Thyroid gland (tissue), 4 donors: ENCODE results near the gene NPAT. TPM values are rescaled to one million over a fixed set of nuclear protein-coding genes. Genes with fewer than 3 reads are reported as not detected.
"Not testable (repeated sequence)": the region's sequence is repeated elsewhere in the genome, so short reads cannot be mapped to it uniquely, and the experiment has no call there.

ENCODE experiments used
- DNase-seq, 2 donors: peaks; one replicate each; pipeline ENCODE4 v3.0.0-alpha.2; 2019
- H3K27ac ChIP-seq, 3 donors: fragments of 200-600 bp; sonication (generic); 1 replicate in 2 of 3; 2 replicates in 1 of 3; pipeline ENCODE4 v1.5.1; 2016 to 2019; ENCODE audit warnings: mild to moderate bottlenecking in 1 of 3, moderate library complexity in 1 of 3
- H3K27me3 ChIP-seq: fragments of 200-600 bp; sonication (generic); one replicate; pipeline ENCODE4 v1.5.1; 2019
- H3K36me3 ChIP-seq, 2 donors: fragments of 200-600 bp; sonication (generic); one replicate each; pipeline ENCODE4 v1.5.1; 2016 to 2019
- H3K4me1 ChIP-seq, 2 donors: fragments of 200-600 bp; sonication (generic); one replicate each; pipeline ENCODE4 v1.5.1; 2017 to 2019
- H3K4me3 ChIP-seq, 3 donors: fragments of 200-600 bp; sonication (generic); replicated peaks in 1 of 3; 1 replicate in 2 of 3; 2 replicates in 1 of 3; pipeline ENCODE4 v1.5.1; 2016; ENCODE audit warnings: mild to moderate bottlenecking in 1 of 3
- H3K9me3 ChIP-seq: fragments of 200-600 bp; sonication (generic); one replicate; pipeline ENCODE4 v1.5.1; 2017
- CTCF ChIP-seq, 6 experiments: fragments of 200-600 bp in 3 of 6; fragments of 450-650 bp in 3 of 6; sonication (generic) in 3 of 6; IDR thresholded peaks; one replicate each; pipeline ENCODE4 v1.5.1; 2016 to 2019; ENCODE audit warnings: antibody characterized with exemption in 6 of 6, mild to moderate bottlenecking in 2 of 6, inconsistent platforms in 1 of 6, moderate library complexity in 1 of 6
- POLR2A ChIP-seq, 2 donors: fragments of 450-650 bp; IDR thresholded peaks; one replicate each; pipeline ENCODE4 v1.6.1; 2017; ENCODE audit warnings: antibody characterized with exemption in 2 of 2, mild to moderate bottlenecking in 2 of 2, moderate library complexity in 1 of 2
- whole genome bisulfite sequencing, 2 donors: methylation state at CpG; one replicate each; pipeline ENCODE4 v1.1.5; 2017; 5-methylcytosine and 5-hydroxymethylcytosine counted together
- intact Hi-C: fragments of 100-400 bp; cut with DNase I; formaldehyde crosslinking; loops from one replicate; pipeline ENCODE4 v1.15.1; 2023
- total RNA-seq, 4 donors: library from RNA; depleted of rRNA; stranded (reverse); fragments of >200 nt; gene quantifications; one replicate each; pipeline ENCODE4 v1.2.3, GENCODE V29; 2016

NPAT gene
- total RNA-seq, 4 donors from 2014 or later, result 20.6 to 48.0 (median 27.4) TPM

- Histone ChIP-seq H3K36me3 (peaks cover 8 to 24% of the 10 kb centered on the region in 2 donors), H3K27me3 (no peaks in the 10 kb centered on the region), H3K4me3 (no peak overlapping the region), H3K27ac (peak overlapping the region in 2 of 3 donors; percentile 27 to 41), H3K9me3 (no peaks in the 10 kb centered on the region), H3K4me1 (peaks cover 6 to 9% of the 10 kb centered on the region in 2 donors)
- WGBS, 2 donors, result 80 to 81% methylated on average over 2 of the region's 2 CpGs
- intact Hi-C loops, result no loop called here
- DNase-seq, result no peak
- TF ChIP-seq POLR2A (IDR thresholded peaks at IDR 0.05) (no peak), CTCF (IDR thresholded peaks at IDR 0.05) (peak in 3 of 6 experiments; percentile 26 to 36 (median 30))
Observed at GRCh38 chr11:108135845-108136544, 86.4 kb downstream of the NPAT start.

- 88% methylated on average over 2 of the region's 2 CpGs for WGBS, 2 donors
- DNase-seq, H3K36me3 ChIP-seq, H3K27me3 ChIP-seq, H3K27ac ChIP-seq, H3K4me3 ChIP-seq, intact Hi-C loops, H3K9me3 ChIP-seq, H3K4me1 ChIP-seq: not testable (repeated sequence)
Observed at GRCh38 chr11:108132993-108133538, 89.4 kb downstream of the NPAT start.

- H3K27me3 ChIP-seq, result no peaks in the 10 kb centered on the region
- no peaks in the 10 kb centered on the region for H3K9me3 ChIP-seq
- TF ChIP-seq POLR2A (IDR thresholded peaks at IDR 0.05) (no peak), CTCF (IDR thresholded peaks at IDR 0.05) (no peak)
- no peak for DNase-seq
- no peak overlapping the region for H3K27ac ChIP-seq
- 93% methylated on average over 1 of the region's 1 CpG for WGBS, 2 donors
- H3K36me3 ChIP-seq, result peaks cover 0 to 5% of the 10 kb centered on the region in 2 donors
- no peak overlapping the region for H3K4me3 ChIP-seq
- intact Hi-C loops, result no loop called here
- H3K4me1 ChIP-seq, result peaks cover 6 to 9% of the 10 kb centered on the region in 2 donors
Observed at GRCh38 chr11:108131993-108132392, 90.4 kb downstream of the NPAT start.

DNA sequence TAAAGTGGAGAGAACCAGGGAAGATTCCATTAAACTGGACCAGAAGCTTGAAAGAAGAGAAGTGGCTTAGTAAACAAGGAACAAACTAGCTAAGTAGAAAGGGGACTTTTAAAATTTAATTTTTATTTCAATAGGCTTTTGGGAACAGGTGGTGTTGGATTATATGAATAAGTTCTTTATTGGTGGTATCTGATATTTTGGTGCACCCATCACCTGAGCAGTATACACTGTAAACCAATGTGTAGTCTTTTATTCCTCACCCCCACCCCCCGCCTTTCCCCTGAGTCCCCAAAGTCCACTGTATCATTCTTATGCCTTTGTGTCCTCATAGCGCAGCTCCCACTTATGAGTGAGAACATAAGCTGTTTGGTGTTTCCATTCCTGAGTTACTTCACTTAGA lies 93.7 kb downstream of the NPAT start:
- 98 to 100% methylated on average over 2 of the region's 2 CpGs for WGBS, 2 donors
- H3K27ac ChIP-seq, result peak overlapping the region in 1 of 3 donors; percentile 30
- H3K36me3 ChIP-seq, result no peaks in the 10 kb centered on the region
- H3K4me1 ChIP-seq, result peaks cover 4 to 10% of the 10 kb centered on the region in 2 donors
- H3K4me3 ChIP-seq, result no peak overlapping the region
- TF ChIP-seq CTCF (IDR thresholded peaks at IDR 0.05), result no peak
- no peak for TF ChIP-seq POLR2A (IDR thresholded peaks at IDR 0.05)
- H3K9me3 ChIP-seq, result no peaks in the 10 kb centered on the region
- H3K27me3 ChIP-seq, result no peaks in the 10 kb centered on the region
- DNase-seq, result no peak
- intact Hi-C loops, result loop anchor here (10.0 kb wide), 1 partner anchor 96 kb away; the partner anchor contains the start of genes ATM and NPAT

DNA sequence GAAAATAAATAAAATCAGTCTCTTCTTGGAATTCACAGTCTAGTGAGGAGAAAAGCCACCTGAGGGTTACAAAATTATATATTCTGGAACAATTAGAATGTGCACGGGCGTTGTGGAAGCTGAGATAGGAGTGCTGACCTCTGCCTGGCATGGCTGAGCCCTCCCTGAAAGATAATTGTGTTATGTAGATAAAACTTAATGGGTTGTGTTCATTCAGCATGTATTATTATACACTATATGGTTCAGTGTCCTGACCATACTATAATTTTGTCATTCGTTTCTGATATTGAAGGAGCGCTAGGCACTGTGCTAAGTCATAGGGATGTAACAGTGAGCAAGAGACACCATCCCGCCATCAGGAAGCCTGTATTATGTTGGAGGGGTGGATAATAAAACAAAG lies 97.3 kb downstream of the NPAT start:
- Histone ChIP-seq H3K27me3 (no peaks in the 10 kb centered on the region), H3K9me3 (no peaks in the 10 kb centered on the region), H3K27ac (peak overlapping the region in 1 of 3 donors; percentile 96), H3K36me3 (no peaks in the 10 kb centered on the region), H3K4me1 (peaks cover 21 to 33% of the 10 kb centered on the region in 2 donors), H3K4me3 (no peak overlapping the region)
- no peak for DNase-seq
- TF ChIP-seq POLR2A (IDR thresholded peaks at IDR 0.05) (no peak), CTCF (IDR thresholded peaks at IDR 0.05) (no peak)
- 89 to 95% methylated on average over 5 of the region's 5 CpGs for WGBS, 2 donors
- intact Hi-C loops, result loop anchor here (10.0 kb wide), 1 partner anchor 100 kb away; the partner anchor contains the start of genes ATM and NPAT
